Umbilical cord (tissue), 2 donors: Measurements from ENCODE around the gene AK4. TPM values are rescaled to one million over a fixed set of nuclear protein-coding genes. Genes with fewer than 3 reads are reported as not detected.
A peak's percentile ranks its signal among the peaks of the same experiment; 100 is the strongest.

Source experiments
- DNase-seq: peaks from one replicate; pipeline ENCODE4 v3.0.0-alpha.2; 2015; ENCODE audit warnings: low spot score
- total RNA-seq: library from RNA; depleted of rRNA; stranded (reverse); fragments of >200 nt; gene quantifications from one replicate; pipeline ENCODE4 v1.2.3, GENCODE V29; 2014; ENCODE audit warnings: low replicate concordance; ENCODE audit not compliant: insufficient read depth

Gene AK4
- total RNA-seq, 1 donor from 2014 or later: 30.3 TPM

- peak; percentile 18 for DNase-seq
Observed at GRCh38 chr1:65277605-65278347, 129.8 kb downstream of the AK4 start.

GRCh38 chr1:65278376-65279069 lies 130.5 kb downstream of the AK4 start:
- DNase-seq: no peak

- DNase-seq: no peak
Observed at GRCh38 chr1:65279070-65279779, 131.2 kb downstream of the AK4 start.

Other genes with a start within 250 kb of the AK4 start
- 81.1 TPM for gene JAK1, start 181.7 kb upstream of the AK4 start, total RNA-seq
- 4.1 TPM for gene DNAJC6, start 161.3 kb downstream of the AK4 start, total RNA-seq